Measurements from ENCODE around the gene TTC3. TPM values are rescaled to one million over a fixed set of nuclear protein-coding genes. Genes with fewer than 3 reads are reported as not detected.
A peak's percentile ranks its signal among the peaks of the same experiment; 100 is the strongest.
"Not testable (repeated sequence)": the region's sequence is repeated elsewhere in the genome, so short reads cannot be mapped to it uniquely, and the experiment has no call there.

TTC3 gene
- total RNA-seq, 1 donor from 2014 or later: 255 TPM

DNA sequence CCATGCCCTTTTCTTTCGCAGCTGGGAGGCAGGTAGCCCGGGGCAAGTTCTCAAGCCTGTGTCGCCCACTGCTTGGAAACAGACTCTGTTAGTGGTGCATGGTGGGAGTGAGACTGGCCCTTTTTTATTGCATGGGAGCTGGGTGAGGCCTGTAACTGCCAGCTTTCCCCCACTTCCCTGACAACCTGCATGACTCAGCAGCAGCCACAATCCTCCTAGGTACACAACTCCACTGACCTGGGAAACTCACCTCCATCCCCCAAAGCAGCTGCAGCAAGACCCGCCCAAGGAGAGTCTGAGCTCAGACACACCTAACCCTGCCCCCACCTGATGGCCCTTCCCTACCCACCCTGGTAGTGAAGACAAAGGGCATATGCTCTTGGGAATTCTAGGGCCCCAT lies 26.0 kb upstream of the TTC3 start:
- DNase-seq (ENCODE audit: low spot score, unreplicated experiment): no peak
- Mint-ChIP-seq H3K4me3 (ENCODE audit: low read depth) (no peak overlapping the region), H3K4me1 (ENCODE audit: low read depth) (peaks cover 11% of the 10 kb centered on the region), H3K9me3 (ENCODE audit: low read depth) (peaks cover 28% of the 10 kb centered on the region), H3K27me3 (no peaks in the 10 kb centered on the region), H3K27ac (no peak overlapping the region), H3K36me3 (ENCODE audit: insufficient read depth) (peaks cover 33% of the 10 kb centered on the region)
- TF ChIP-seq, protein P1, sequence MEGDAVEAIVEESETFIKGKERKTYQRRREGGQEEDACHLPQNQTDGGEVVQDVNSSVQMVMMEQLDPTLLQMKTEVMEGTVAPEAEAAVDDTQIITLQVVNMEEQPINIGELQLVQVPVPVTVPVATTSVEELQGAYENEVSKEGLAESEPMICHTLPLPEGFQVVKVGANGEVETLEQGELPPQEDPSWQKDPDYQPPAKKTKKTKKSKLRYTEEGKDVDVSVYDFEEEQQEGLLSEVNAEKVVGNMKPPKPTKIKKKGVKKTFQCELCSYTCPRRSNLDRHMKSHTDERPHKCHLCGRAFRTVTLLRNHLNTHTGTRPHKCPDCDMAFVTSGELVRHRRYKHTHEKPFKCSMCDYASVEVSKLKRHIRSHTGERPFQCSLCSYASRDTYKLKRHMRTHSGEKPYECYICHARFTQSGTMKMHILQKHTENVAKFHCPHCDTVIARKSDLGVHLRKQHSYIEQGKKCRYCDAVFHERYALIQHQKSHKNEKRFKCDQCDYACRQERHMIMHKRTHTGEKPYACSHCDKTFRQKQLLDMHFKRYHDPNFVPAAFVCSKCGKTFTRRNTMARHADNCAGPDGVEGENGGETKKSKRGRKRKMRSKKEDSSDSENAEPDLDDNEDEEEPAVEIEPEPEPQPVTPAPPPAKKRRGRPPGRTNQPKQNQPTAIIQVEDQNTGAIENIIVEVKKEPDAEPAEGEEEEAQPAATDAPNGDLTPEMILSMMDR (IDR thresholded peaks at IDR 0.05; ENCODE audit: unreplicated experiment): no peak

DNA sequence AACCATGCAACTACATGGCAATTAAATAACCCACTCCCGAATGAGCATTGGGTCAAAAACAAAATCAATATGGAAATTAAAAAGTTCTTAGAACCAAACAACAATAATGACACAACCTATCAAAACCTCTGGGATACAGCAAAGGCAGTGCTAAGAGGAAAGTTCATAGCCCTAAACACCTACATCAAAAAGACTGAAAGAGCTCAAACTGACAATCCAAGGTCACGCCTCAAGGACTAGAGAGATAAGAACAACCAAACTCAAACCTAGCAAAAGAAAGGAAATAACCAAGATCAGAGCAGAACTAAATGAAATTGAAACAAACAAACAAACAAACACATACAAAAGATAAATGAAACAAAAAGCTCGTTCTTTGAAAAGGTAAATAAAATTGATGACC lies 23.3 kb upstream of the TTC3 start:
- not testable (repeated sequence) for H3K4me3 Mint-ChIP-seq (ENCODE audit: low read depth); H3K27me3 Mint-ChIP-seq; DNase-seq (ENCODE audit: low spot score, unreplicated experiment)
- Mint-ChIP-seq H3K9me3 (ENCODE audit: low read depth) (peaks cover 31% of the 10 kb centered on the region), H3K36me3 (ENCODE audit: insufficient read depth) (peaks cover 35% of the 10 kb centered on the region), H3K4me1 (ENCODE audit: low read depth) (peaks cover 13% of the 10 kb centered on the region), H3K27ac (peak overlapping the region; percentile 12)

DNA sequence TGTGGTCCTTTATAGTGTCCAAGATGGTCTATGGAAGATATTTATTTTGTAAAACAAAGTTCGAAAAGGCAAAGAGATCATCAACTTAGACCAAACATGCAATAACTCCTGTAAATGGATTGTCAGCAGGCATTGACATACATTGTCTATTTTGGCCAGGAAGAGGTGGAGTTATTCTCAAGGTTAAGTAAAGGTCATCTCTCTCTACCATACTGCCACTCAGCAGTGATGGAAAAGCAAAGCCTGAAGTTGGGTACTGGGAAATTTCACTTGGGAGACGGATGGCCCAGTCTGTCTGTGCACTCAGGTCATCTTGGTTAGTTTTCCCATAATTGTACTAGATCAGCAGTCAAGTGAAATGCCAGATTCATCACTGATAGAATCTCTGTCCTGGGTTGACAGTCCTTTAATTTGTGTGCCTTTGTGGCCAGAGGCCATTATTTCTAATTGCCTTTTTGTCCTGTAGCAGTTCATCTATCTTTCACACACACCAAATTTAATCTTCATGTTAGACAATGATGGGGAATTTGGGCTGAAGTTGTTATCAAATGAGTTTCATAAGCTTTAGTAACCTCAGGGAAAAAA lies 17.7 kb upstream of the TTC3 start:
- no peaks in the 10 kb centered on the region for H3K27me3 Mint-ChIP-seq
- H3K36me3 Mint-ChIP-seq (ENCODE audit: insufficient read depth): peaks cover 17% of the 10 kb centered on the region
- H3K4me1 Mint-ChIP-seq (ENCODE audit: low read depth): peaks cover 6% of the 10 kb centered on the region
- no peak overlapping the region for H3K27ac Mint-ChIP-seq
- H3K4me3 Mint-ChIP-seq (ENCODE audit: low read depth): no peak overlapping the region
- peaks cover 8% of the 10 kb centered on the region for H3K9me3 Mint-ChIP-seq (ENCODE audit: low read depth)
- TF ChIP-seq, protein P1 (IDR thresholded peaks at IDR 0.05; ENCODE audit: unreplicated experiment): no peak
- no peak for DNase-seq (ENCODE audit: low spot score, unreplicated experiment)

DNA sequence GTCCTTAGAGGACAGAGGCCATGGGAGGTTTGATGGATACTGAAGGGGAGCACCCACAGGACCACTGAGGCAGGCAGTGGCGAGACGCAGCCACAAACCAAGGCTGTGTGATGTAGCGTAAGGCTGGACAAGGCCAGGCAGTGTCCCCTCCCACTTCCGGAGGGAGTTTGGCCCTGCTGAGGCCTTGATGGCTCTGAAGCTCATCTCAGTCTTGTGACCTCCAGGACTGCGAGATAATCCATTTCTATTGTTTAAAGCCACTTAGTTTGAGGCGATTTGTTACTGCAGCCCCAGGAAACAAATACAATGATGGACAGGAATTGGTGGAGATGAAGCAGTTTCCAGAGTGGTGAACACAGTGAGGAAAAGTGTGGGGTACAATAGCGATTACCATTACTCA lies 15.4 kb upstream of the TTC3 start:
- Mint-ChIP-seq H3K9me3 (ENCODE audit: low read depth) (peaks cover 4% of the 10 kb centered on the region), H3K36me3 (ENCODE audit: insufficient read depth) (peaks cover 10% of the 10 kb centered on the region), H3K4me3 (ENCODE audit: low read depth) (no peak overlapping the region), H3K27ac (no peak overlapping the region), H3K27me3 (no peaks in the 10 kb centered on the region), H3K4me1 (ENCODE audit: low read depth) (peaks cover 7% of the 10 kb centered on the region)
- TF ChIP-seq, protein P1 (IDR thresholded peaks at IDR 0.05; ENCODE audit: unreplicated experiment): no peak
- no peak for DNase-seq (ENCODE audit: low spot score, unreplicated experiment)

DNA sequence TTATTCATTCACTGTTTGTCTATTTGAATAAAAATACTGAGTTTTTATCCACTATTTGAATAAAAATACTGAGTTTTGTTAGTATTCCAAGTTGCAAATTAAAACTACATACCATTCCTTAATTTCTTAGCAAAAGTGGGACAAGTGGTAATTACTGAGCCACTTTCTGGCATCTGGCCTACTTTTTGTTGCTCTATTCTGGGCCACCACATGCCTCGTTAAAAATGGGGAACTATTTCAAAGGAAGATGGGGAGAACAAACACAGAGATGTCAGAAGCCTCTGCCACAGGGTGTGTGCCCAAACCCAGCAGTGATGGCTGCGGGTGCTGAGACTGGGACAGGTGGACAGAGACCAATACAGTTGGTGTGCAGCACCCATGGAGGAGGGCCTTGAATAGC lies 14.8 kb upstream of the TTC3 start:
- H3K4me1 Mint-ChIP-seq (ENCODE audit: low read depth): peaks cover 7% of the 10 kb centered on the region
- H3K4me3 Mint-ChIP-seq (ENCODE audit: low read depth): no peak overlapping the region
- H3K9me3 Mint-ChIP-seq (ENCODE audit: low read depth): peaks cover 4% of the 10 kb centered on the region
- peaks cover 10% of the 10 kb centered on the region for H3K36me3 Mint-ChIP-seq (ENCODE audit: insufficient read depth)
- no peak for DNase-seq (ENCODE audit: low spot score, unreplicated experiment)
- no peaks in the 10 kb centered on the region for H3K27me3 Mint-ChIP-seq
- TF ChIP-seq, protein P1 (IDR thresholded peaks at IDR 0.05; ENCODE audit: unreplicated experiment): no peak
- H3K27ac Mint-ChIP-seq: no peak overlapping the region

DNA sequence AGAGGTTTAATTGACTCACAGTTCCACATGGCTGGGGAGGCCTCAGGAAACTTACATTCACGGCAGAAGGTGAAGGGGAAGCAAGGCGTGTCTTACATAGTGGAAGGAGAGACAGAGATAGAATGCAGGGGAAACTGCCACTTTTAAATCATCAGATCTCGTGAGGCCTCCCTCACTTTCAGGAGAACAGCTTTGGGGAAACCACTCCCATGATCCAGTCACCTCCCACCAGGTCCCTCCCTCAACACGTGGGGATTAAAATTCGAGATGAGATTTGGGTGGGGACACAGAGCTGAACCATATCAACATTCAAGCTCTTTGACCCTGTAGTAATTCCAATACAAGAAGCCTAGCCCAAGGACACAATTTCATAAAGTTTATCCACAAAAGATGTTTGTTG lies 13.9 kb upstream of the TTC3 start:
- Mint-ChIP-seq H3K4me1 (ENCODE audit: low read depth) (peaks cover 7% of the 10 kb centered on the region), H3K27me3 (no peaks in the 10 kb centered on the region), H3K4me3 (ENCODE audit: low read depth) (no peak overlapping the region), H3K27ac (peak overlapping the region; percentile 39), H3K36me3 (ENCODE audit: insufficient read depth) (peaks cover 10% of the 10 kb centered on the region), H3K9me3 (ENCODE audit: low read depth) (peaks cover 4% of the 10 kb centered on the region)
- TF ChIP-seq, protein P1 (IDR thresholded peaks at IDR 0.05; ENCODE audit: unreplicated experiment): no peak
- DNase-seq (ENCODE audit: low spot score, unreplicated experiment): no peak

All from progenitor cell of endocrine pancreas (in vitro differentiated cells).